Heart left ventricle (tissue), 13 donors: ENCODE measurements around the gene OR2B6.

ENCODE experiments used
- CTCF ChIP-seq, 12 donors: fragments of 200-600 bp; sonication (generic) in 4 of 12; IDR thresholded peaks; one replicate each; pipeline versions ENCODE4 v1.5.0 to v1.8.0; 2018 to 2022; ENCODE audit warnings: antibody characterized with exemption in 12 of 12, mild to moderate bottlenecking in 5 of 12
- POLR2A ChIP-seq, 2 donors: fragments of 450-650 bp; IDR thresholded peaks; one replicate each; pipeline ENCODE4 v1.6.1; 2017; ENCODE audit warnings: antibody characterized with exemption in 2 of 2, mild to moderate bottlenecking in 2 of 2, moderate library complexity in 2 of 2
- donor health status: ischemic (EF 13 %, LVEDD 7.1; RV severe dilation, severe dysfunction).
- donor health status: DM: no; HTN: yes; CAD: no.
- donor health status: DM: no; HTN: no; CAD: no.
- donor health status: ischemic (EF 25% LVEDD 6.9; RV normal size, moderate dysfunction).
- donor health status: ischemic (EF 25% LVEDD 5.7; RV mildly dilated, moderate dysfunction).
- donor health status: ischemic (EF 35%, LVEDD 5.7; RV mildly dilated, moderate dysfunction).
- donor health status: nonischemic (EF 11% LVEDD 7.7; RV severe dilation, severe dysfunction).
- donor health status: DM: yes; HTN: yes; CAD: no.
- donor health status: PGD.
- donor health status: ischemic (EF 29% LVEDD 5.4; RV normal size, mild dysfunction).
- donor health status: nonischemic (EF 23%, LVEDD 6.1; RV moderate dilation, normal function).

- no peak for TF ChIP-seq CTCF (IDR thresholded peaks at IDR 0.05)
- no peak for TF ChIP-seq POLR2A (IDR thresholded peaks at IDR 0.05)
Measured at GRCh38 chr6:27980111-27980510, 23.1 kb downstream of the OR2B6 start.
